Hematopoietic multipotent progenitor cell treated with erythropoietin and hydrocortisone succinate and interleukin-3 and kit ligand, for 8 days (in vitro differentiated cells): Measurements from ENCODE around the gene ICAM5.
"Not testable (repeated sequence)": the region's sequence is repeated elsewhere in the genome, so short reads cannot be mapped to it uniquely, and the experiment has no call there.

Experiments
- DNase-seq: peaks from one replicate; pipeline ENCODE4 v3.0.0-alpha.2; 2015

The ICAM5 gene

GRCh38 chr19:10321417-10321797 is 31.7 kb downstream of the ICAM5 start:
- no peak for DNase-seq

- no peak for DNase-seq
These were observed 32.4 kb downstream of the ICAM5 start for GRCh38 chr19:10321874-10322835.

- DNase-seq = no peak
These were observed 36.0 kb downstream of the ICAM5 start for GRCh38 chr19:10325732-10326131.

DNA sequence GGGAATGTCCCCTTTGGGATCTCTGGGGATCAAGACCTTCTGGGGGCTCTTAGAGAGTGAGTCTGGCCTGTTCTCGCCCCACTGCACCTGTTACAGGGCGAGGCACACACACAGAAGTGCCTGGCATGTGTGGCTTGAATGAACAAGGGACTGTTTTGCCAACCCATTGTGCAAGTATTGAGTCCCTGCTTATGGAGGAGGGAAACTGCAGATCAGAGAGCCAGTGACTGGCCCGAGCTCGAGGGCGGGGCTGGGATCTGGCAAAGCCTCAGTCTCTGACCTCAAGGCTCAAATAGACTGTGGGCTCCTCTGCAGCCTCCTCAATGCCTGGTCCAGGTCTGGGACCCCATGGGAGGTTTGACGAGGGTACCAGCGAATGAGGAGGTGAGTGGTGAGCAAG is 38.0 kb downstream of the ICAM5 start:
- DNase-seq = no peak

DNA sequence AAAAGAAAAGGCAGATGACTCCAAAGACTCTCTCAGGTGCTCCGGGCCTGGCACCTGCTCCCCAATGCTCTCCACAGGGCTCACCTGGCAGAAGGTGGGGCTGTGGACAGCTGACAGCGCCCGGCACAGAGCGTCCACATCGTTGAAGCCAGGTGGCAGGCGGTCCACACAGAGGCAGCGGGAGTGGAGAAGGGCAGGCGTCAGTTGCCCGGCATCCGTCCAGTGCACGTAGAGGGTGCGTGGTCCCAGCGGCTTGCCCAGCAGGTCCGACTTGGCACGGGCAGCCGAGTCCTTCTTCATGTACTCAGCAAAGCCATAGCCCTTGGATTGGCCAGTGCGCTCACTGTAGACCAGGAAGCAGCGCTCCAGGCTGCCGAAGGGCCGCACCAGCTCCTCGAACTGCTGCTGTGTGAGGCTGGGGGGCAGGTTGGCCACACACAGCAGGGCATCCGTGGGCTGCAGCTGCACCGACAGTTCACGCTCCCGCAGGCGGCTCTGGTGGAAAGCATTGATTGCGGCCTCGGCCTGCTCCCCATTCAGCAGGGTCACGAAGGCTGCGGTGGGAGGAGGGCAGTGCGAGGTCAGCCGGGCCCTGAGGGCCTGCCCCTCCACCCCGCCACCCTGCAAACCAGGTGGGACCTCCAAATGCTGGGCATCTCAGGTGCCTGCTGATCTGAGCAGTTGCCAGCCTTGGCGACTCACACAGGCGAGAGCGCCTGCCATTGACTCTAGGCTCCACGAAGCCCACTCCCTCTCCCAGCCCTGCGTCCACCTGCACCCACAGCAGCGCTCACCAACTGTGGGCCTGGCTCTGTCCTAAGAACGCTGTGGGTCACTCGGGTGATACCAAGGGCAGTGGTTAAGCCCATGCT is 39.0 kb downstream of the ICAM5 start:
- no peak for DNase-seq

GRCh38 chr19:10329555-10329954 is 39.8 kb downstream of the ICAM5 start:
- DNase-seq = no peak

GRCh38 chr19:10332158-10332964 is 42.6 kb downstream of the ICAM5 start:
- no peak for DNase-seq

DNA sequence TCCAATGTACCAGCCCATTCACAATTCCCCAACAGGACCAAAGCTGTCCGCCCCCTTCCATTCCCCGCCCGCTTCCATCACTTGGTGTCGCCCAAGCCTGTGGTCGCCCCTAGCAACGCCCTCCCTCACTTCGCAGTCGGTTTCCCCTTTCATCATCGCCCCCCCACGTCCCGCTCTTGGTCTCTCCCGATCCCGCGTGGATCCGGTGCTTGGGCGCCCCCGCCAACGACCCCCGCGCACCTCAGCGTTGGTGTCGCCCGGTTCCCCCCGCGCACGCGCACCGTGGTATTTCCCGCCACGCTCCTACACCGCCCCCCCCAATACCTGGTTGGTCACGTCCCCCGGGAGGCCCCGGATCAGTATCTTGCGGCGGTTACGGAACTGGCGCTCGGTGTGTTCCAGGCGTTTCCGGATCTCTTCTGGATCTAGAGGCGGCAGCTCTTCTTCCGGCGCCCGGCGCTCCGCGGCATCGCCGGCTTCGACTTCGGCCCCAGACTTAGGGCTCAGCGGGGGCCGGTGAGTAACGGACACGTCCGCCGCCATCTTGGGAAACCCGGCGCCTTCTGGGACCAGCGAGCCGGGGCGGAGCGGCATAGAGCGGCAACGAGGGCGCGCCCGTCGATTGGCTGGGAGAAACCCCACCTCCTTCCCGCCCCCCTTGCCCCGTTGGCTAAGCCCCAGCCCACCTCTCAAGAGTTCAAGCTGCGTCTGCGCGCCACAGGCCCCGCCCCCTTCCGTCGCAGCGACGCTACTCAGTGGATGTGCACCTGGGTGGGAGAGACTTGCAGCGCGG is 43.4 kb downstream of the ICAM5 start, which contains the start of gene RAVER1:
Gene RAVER1 (minus strand): TSS at position 565 of the 793 bp plus-strand sequence. CDS start 22 bp downstream, at position 543.
- DNase-seq = peak; percentile 97

- no peak for DNase-seq
These were observed 44.2 kb downstream of the ICAM5 start for GRCh38 chr19:10333758-10334587.

DNA sequence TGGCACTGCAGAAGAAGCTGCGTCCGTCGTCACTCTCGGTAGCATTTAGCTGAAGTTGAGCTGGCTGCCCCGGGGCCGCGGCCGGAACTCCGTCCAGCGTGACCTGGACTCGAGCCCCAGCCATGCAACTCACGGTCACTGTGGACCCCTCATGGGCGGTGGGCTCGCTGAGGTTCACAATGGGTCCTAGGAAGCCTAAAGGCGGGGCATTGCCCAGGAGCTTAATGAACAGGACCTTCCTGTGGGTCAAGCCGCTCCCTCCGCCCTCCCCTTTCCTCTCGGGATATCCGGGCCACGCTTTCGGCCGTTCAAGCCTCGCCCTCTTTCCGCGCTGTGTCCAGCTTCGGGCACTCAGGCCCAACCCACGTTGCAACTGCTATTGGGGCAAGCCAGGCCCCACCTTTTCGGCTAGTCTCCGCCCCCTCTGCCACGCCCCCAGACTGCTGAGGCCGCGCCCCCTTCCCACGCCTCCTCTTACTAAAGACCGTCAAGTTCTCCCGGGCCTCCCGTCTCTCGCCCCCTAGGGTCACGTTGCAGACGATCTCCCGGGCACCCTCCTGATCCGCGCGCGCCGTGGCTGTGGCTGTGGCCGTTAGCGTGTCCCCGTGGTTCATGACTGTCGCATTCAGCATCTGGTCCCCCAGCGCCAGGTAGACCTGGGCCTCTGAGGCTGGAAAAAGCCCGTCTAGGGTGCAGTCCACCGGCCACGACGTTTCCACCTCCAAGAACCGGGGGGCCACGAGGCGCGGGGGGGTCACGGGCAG is 45.0 kb downstream of the ICAM5 start:
- peak; percentile 49 for DNase-seq

- no peak for DNase-seq
These were observed 45.7 kb downstream of the ICAM5 start for GRCh38 chr19:10335352-10335985.

DNA sequence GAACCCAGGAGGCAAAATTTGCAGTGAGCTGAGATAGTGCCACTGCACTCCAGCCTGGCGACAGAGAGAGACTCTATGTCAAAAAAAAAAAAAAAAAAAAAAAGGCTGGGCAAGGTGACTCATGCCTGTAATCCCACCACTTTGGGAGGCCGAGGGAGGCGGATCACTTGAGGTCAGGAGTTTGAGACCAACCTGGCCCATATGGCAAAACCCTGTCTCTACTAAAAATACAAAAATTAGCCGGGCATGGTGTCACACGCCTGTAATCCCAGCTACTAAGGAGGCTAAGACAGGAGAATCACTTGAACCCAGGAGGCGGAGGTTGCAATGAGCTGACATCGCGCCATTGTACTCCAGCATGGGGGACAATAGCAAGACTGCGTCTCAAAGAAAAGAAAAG is 47.0 kb downstream of the ICAM5 start:
- not testable (repeated sequence) for DNase-seq

DNA sequence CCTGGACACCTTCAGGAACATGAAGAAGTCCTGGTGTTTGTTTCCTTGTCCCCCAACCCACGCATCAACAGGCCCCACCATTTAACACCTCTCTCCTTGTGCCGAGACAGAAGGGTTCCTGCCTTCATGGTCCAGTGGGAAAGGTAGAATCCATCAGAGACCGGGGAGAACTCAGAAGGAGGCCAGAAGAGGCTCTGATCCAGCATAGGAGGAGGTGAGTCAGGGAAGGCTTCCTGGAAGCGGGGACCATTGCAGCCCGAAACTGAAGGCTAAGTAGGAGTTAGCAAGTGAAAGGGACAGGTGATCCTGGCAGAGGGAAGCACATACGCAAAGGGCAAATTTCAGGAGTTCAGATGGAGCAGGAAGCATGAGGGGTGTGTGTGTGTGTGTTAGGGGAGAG is 49.2 kb downstream of the ICAM5 start:
- no peak for DNase-seq

- DNase-seq = peak; percentile 42
These were observed 49.7 kb downstream of the ICAM5 start, which contains the start of gene ICAM3 for GRCh38 chr19:10339380-10339960. ICAM3 (minus strand) TSS chr19:10339624; CDS start chr19:10339614, 10 bp downstream.

GRCh38 chr19:10339977-10340376 is 50.2 kb downstream of the ICAM5 start:
- no peak for DNase-seq

GRCh38 chr19:10343495-10343894 is 53.7 kb downstream of the ICAM5 start:
- no peak for DNase-seq

DNA sequence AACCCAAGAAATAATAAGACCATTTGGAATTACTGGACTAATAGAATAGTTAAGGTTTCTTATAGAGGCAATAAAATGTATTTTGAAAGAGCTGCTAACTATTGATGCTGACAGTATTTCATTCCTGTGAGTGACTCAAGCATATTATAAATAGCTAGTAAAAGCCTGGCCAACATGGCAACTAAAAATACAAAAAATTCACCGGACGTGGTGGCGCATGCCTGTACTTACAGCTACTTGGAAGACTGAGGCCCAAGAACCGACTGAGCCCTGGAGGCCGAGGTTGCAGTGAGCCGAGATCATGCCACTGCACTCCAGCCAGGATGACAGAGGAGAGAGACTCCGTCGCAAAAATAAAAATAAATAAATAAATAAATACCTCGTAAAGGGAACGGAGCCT is 55.0 kb downstream of the ICAM5 start:
- no peak for DNase-seq
